ENCODE measurements around the gene PELO.

DNA sequence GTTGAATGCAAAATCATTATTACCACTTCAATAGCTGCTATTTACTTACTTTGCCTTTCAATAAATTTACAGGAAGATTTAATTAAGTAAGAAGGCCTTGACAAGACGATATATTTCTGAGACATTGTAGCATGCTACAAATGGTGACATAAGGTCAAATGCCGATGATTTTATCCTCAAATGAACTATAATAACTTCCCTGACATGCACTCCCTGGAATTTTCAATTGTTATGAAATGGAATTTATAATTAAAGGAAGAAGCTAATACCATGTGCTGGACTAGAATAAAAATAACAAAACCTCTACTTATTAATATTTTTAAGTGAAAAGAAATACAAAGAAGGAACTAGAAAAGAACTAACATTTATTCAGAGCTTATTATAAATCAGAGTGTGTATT is 30.2 kb upstream of the PELO start:
- TF ChIP-seq POLR2AphosphoS5 (IDR thresholded peaks at IDR 0.05; ENCODE audit: low read depth, low read length), result no peak
- no peak for TF ChIP-seq TCF7L2 (IDR thresholded peaks at IDR 0.05; ENCODE audit: low read depth, low read length)
